Measurements from ENCODE around the gene IFT122.
"Not testable (repeated sequence)": the region's sequence is repeated elsewhere in the genome, so short reads cannot be mapped to it uniquely, and the experiment has no call there.

IFT122 gene

DNA sequence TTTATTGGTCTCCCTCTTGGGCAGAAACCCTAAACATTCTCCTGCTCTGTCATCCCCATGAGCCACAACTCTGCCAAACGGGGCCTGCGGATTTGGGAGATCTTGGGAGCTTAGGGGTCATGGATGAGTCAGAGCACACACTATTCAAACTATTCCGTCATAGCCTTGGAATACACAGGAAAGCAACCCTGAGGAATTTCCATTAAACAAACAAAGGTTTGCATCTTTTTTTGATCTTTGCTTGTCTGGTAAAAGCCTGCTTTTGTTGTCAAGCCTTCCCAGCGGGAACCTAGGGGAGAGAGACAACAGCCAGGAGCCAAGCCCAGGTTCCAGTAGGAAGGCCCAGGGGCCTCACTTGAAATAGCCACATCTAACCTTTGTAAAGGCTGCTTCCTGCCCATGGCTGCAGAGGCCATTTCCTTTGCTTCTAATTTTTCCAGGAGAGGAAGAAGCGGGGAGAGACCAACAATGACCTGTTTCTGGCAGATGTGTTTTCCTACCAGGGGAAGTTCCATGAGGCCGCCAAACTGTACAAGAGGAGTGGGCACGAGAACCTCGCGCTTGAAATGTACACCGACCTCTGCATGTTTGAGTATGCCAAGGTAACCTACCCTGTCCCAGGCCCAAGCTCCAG, 55.1 kb downstream of the IFT122 start:
- H3K27ac Mint-ChIP-seq; H3K4me3 Mint-ChIP-seq; H3K9me3 Mint-ChIP-seq; DNase-seq; H3K4me1 Mint-ChIP-seq; H3K27me3 Mint-ChIP-seq; ATAC-seq (replicated peaks): not testable (repeated sequence)
- H3K36me3 Mint-ChIP-seq = peaks cover 11 to 13% of the 10 kb centered on the region in 2 donors

DNA sequence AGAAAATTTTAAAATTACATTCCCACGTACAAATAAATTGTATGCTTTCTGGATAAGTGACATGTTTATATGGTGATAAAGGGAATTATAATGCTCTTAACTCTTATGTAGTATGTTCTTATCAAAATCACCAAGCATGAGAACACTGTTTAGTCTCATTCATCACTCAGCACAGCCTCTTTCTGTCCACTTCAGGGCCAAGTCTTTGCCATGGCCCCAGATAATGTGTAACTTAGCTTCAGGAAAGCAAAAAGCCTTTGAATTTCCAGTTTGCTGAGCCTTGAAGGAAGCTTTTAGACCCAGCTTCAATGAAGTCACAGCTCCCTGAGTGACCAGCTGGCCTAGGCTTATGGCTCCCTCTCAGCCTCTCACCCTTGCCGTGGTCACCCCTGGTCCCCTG, 57.9 kb downstream of the IFT122 start:
- not testable (repeated sequence) for H3K9me3 Mint-ChIP-seq; H3K27ac Mint-ChIP-seq; H3K27me3 Mint-ChIP-seq; ATAC-seq (replicated peaks); DNase-seq; H3K4me1 Mint-ChIP-seq; H3K4me3 Mint-ChIP-seq
- peaks cover 11 to 12% of the 10 kb centered on the region in 2 donors for H3K36me3 Mint-ChIP-seq

DNA sequence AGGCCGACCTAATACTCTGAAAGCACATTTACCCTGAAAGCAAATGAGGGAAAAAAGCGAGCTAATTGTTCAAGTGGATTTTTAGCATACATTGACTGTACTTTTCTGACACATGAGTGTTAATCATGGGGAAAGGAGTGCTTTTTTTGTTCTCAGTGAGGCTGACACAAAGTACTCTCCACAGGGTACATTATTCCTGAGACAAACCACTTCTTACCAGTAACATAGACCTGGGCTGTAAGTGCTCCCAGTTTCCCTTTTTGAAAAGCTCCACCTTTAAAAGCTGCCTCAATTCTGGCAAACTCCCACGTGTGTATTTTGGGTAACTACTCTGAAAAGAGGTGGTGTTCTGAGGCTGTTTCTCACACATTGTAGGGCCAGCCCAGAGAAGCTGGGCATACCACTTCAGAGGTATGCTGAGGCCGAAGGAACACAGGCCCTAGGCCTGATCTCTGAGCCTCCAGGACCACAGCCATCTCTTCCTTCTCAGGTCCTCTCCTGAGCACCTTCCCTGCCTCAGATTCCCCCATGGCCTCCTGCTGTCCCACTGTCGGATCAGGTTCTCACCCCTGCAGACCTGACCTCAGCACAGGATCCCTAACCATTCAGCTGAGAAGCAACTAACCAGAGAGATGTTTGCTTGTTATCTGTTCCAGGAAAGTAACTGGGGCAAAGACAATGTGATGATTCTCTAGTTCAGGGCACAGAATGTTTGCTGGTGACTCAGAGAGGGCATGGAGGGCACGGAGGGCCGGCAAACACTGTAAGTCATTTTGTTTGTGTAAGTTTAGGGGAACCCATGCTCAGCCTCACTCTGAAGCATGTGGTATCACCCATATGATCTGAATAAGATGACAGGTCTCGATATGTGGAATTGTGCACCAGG, 58.8 kb downstream of the IFT122 start:
- H3K36me3 Mint-ChIP-seq = peaks cover 8 to 12% of the 10 kb centered on the region in 2 donors
- not testable (repeated sequence) for H3K4me1 Mint-ChIP-seq; H3K27me3 Mint-ChIP-seq; H3K9me3 Mint-ChIP-seq; ATAC-seq (replicated peaks); DNase-seq; H3K27ac Mint-ChIP-seq; H3K4me3 Mint-ChIP-seq

DNA sequence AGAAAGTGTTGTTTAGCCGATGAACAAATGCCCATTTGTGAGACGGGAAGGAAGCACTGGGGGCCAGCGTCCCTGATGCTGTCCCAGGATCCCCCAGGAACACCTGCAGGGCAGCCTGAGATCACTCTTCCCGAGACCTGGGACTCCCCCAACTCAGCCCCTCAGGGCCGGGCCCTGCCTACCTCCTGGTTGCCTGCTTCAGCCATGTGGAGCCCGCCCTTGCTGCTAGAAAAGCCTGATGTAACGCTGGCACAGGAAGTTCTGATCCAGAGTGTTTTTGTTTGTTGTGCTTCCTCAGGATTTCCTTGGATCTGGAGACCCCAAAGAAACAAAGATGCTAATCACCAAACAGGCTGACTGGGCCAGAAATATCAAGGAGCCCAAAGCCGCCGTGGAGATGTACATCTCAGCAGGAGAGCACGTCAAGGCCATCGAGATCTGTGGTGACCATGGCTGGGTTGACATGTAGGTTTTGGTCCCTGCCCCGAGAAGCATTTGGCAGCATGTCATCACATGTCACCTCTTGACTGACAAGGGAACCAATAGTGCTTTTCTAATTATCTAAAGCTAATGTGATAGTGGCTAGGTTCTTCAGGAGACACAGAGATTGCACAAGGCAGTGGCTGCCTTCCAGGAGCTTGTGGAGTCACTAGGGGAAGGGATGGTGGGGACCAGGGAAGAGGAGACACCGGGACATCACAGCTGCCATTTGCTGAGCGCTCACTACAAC, 59.7 kb downstream of the IFT122 start:
- H3K4me1 Mint-ChIP-seq; H3K27ac Mint-ChIP-seq; H3K9me3 Mint-ChIP-seq; H3K27me3 Mint-ChIP-seq; ATAC-seq (replicated peaks); H3K4me3 Mint-ChIP-seq; DNase-seq: not testable (repeated sequence)
- peaks cover 6 to 13% of the 10 kb centered on the region in 2 donors for H3K36me3 Mint-ChIP-seq

DNA sequence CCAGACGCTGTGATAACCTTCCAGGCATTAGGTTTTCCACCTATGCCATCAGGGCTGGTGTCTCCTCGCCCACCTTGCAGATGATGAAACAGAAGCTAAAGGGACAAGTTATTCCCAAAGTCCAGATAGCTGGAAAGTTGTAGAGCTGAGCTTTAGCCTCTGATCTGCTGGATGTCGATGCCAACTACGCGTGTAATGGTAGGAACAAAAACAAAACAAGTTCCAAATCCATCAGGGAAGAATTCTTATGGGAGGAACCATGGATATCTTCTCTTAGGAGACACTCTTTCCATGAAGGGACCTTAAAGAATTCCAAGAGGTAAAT, 60.3 kb downstream of the IFT122 start:
- Mint-ChIP-seq H3K4me1 (no peaks in the 10 kb centered on the region), H3K36me3 (peaks cover 6 to 13% of the 10 kb centered on the region in 2 donors), H3K4me3 (no peak overlapping the region), H3K27ac (no peak overlapping the region), H3K9me3 (no peaks in the 10 kb centered on the region), H3K27me3 (no peaks in the 10 kb centered on the region)
- ATAC-seq (replicated peaks) (no peak), DNase-seq (no peak)

DNA sequence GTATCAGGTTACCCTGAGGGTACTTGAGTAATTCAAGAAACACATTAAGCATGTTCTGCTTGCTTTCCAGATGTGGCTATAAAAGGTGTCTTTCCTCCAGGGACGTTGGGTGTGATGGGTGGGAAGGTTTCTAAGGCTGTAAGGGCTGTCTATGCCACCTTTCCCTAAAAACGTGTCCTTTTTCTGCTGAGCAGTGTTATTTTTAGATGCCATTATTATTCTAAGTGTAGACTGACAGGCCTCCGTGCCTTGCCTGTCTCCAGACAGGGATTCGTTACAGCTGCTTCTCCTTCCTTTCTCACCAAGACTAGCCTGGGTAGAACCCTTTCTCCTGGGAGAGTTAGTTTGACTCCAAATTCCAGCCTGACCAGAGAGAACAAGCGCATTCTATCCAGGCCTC, 61.6 kb downstream of the IFT122 start:
- H3K27me3 Mint-ChIP-seq = no peaks in the 10 kb centered on the region
- DNase-seq (no peak), ATAC-seq (replicated peaks) (no peak)
- H3K4me1 Mint-ChIP-seq = no peaks in the 10 kb centered on the region
- H3K27ac Mint-ChIP-seq = no peak overlapping the region
- no peaks in the 10 kb centered on the region for H3K9me3 Mint-ChIP-seq
- peaks cover 6 to 13% of the 10 kb centered on the region in 2 donors for H3K36me3 Mint-ChIP-seq
- H3K4me3 Mint-ChIP-seq = no peak overlapping the region

DNA sequence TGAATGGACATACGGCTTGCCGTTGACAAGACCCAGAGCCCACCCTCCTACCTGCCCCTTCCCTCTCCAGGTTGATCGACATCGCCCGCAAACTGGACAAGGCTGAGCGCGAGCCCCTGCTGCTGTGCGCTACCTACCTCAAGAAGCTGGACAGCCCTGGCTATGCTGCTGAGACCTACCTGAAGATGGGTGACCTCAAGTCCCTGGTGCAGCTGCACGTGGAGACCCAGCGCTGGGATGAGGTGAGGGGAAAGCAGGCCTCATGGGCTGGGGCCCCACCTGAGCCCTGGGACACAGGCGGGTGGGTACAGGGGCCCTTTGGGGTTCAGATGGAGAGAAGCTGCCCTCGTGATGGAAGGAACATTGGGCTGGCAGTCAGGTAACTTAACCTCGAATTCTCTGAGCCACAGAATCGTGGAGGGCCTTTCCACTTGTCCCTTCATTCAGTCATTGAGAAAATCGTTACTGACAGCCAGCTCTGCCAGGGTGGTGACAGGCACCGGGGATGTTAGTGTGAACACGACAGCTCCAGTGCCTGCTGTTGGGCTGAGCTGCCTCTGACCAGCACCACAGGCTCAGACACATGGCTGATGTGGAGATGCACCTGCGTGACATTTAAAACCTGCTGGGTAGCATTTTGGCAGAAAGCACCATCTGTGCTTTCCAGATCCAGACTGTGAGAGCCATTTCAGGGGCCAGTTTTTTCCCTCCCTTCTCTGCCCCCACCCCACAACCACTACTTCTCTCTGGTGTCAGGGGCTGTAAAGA, 62.8 kb downstream of the IFT122 start:
- DNase-seq (no peak), ATAC-seq (replicated peaks) (no peak)
- Mint-ChIP-seq H3K9me3 (no peaks in the 10 kb centered on the region), H3K27ac (no peak overlapping the region), H3K4me1 (no peaks in the 10 kb centered on the region), H3K36me3 (peaks cover 11 to 13% of the 10 kb centered on the region in 2 donors), H3K4me3 (no peak overlapping the region), H3K27me3 (no peaks in the 10 kb centered on the region)

DNA sequence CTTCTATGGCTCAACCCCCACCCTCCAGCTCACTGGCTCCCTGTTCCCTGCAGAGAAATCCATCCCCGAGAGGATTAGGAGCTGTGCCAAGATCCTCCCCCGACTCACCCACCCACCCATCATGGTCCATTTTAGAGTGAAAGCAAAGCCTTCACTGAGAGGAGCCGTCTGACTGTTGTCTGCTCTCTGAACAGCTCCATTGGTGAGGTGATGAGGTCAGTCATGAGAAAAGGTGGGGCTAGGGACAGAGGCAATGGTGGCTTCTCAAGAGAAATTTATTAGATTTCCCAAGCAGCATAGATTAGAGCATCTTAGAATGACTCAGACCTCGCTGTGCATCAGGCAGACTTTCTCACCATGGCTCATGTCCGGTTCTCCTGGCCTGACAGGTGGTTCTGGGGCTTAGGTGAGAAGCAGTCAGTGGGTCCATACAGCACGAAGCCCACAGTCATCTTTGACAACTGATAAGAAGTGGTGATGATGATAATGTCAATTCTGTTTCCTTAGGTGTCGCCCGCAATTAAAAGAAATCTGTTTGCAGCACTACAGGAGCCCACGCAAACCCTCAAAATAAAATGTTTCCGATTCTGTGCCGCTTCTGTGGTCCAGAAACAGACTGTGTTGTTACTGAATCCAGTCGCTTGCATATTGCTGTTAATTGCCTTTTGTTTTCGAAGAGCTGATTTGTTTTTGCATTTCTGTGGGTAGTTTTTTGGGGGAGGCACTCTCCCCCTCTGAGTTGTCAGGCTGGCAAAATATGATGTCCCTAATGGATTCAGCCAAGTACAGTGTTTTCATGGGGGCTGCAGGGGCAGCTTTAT, 63.7 kb downstream of the IFT122 start:
- no peak for DNase-seq
- H3K27me3 Mint-ChIP-seq = no peaks in the 10 kb centered on the region
- peaks cover 11 to 13% of the 10 kb centered on the region in 2 donors for H3K36me3 Mint-ChIP-seq
- H3K9me3 Mint-ChIP-seq = no peaks in the 10 kb centered on the region
- H3K4me1 Mint-ChIP-seq = no peaks in the 10 kb centered on the region
- no peak overlapping the region for H3K4me3 Mint-ChIP-seq
- no peak for ATAC-seq (replicated peaks)
- no peak overlapping the region for H3K27ac Mint-ChIP-seq

DNA sequence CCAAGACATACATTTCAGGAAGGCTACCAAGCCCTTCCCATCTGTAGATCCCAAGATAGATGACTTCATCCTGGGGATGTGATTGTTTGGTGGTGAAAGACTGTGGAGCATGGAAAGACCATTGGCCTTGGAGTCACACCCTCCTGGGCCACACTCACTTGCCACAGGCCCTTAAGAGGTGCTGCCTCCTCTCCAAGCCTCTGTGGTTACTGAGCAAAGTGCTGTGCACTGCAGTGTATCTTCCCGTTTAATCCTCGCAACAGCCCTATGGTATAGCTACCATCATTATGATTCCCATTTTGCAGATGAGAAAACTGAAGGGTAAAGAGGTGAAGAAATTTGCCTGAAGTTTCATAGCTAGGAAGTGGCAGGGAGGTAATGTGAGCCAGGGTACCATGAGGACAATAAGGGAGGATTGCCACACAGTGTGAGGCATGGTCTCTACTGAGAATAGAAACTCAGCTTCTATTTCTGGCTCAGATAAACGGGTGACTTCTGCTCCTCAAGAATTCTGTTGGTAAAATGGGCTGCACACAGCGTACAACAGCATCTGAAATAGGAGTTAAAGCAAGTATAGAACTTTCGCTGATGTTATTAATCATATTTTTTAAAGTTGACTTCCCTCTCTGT, 64.6 kb downstream of the IFT122 start:
- ATAC-seq (replicated peaks) = no peak
- no peaks in the 10 kb centered on the region for H3K9me3 Mint-ChIP-seq
- H3K27me3 Mint-ChIP-seq = no peaks in the 10 kb centered on the region
- peaks cover 11 to 13% of the 10 kb centered on the region in 2 donors for H3K36me3 Mint-ChIP-seq
- H3K27ac Mint-ChIP-seq = no peak overlapping the region
- H3K4me1 Mint-ChIP-seq = no peaks in the 10 kb centered on the region
- no peak for DNase-seq
- H3K4me3 Mint-ChIP-seq = no peak overlapping the region

DNA sequence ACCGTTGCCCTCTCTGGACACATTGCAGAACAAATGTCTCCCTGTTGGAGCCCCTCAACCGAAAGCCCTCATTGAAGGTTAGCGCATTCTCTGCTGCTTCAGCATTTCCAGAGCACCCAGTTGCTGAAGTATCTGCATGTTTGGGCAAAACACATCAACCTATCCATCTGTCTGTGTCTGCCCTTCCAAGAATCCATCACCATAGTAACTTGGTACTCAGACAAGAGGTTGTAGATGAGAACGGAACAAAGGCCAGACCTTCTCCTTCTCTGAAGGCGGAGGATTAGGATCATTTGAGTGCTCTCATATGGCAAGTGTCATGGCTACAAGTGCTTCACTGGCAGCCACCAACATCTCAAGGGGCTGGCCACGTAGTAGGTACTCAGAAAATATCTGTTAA, 65.3 kb downstream of the IFT122 start:
- DNase-seq (no peak), ATAC-seq (replicated peaks) (no peak)
- no peaks in the 10 kb centered on the region for H3K9me3 Mint-ChIP-seq
- no peak overlapping the region for H3K27ac Mint-ChIP-seq
- H3K4me3 Mint-ChIP-seq = no peak overlapping the region
- H3K36me3 Mint-ChIP-seq = peaks cover 10 to 12% of the 10 kb centered on the region in 2 donors
- no peaks in the 10 kb centered on the region for H3K4me1 Mint-ChIP-seq
- H3K27me3 Mint-ChIP-seq = no peaks in the 10 kb centered on the region

DNA sequence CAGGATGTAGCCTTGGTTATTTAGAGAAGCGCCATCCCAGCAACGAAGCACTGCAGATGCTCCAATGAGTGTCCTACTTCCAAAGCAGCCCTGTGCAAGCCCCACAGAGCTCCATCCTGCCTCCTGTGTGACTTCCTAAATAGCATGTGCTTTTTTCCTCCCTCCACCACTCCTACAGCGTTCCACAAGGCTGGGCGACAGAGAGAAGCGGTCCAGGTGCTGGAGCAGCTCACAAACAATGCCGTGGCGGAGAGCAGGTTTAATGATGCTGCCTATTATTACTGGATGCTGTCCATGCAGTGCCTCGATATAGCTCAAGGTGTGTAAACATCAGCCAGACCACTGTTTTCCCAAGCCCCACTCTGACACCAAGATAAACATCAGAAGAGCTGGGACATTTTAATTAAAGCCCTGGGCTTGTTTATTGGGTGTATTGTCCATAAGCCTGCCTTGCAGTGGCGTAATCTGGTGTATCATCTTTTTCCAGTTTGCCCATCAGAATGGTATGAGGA, 66.3 kb downstream of the IFT122 start:
- Mint-ChIP-seq H3K36me3 (peaks cover 6 to 8% of the 10 kb centered on the region in 2 donors), H3K4me3 (no peak overlapping the region), H3K27me3 (no peaks in the 10 kb centered on the region), H3K27ac (no peak overlapping the region), H3K4me1 (no peaks in the 10 kb centered on the region), H3K9me3 (no peaks in the 10 kb centered on the region)
- DNase-seq (no peak), ATAC-seq (replicated peaks) (no peak)

DNA sequence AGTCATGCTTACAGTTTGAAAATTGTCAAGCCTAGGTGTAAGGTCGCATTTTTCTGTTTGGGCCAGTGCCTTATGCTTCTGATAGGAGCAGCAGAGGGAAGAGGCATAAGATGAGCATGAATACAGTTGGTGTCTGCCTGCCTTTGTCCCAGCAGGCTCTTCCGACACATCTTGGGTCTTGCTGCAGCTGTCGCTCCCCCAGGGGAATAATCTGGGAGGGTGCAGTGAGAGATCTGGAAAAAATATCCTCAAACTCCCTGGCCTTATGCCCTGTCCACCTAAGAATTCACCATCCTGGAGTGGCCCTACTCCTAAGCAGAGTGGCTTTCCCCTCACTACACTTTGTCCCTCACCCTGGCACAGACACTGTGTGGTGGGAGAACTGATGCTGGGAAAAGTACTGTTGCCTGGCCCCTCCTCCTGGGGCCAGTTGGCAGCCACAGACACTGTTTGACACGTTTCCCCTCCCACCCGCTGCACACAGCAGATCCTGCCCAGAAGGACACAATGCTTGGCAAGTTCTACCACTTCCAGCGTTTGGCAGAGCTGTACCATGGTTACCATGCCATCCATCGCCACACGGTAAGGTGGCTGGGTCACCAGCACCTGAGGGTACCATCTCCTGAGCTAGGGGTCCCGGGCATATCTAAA, 67.3 kb downstream of the IFT122 start:
- no peak for ATAC-seq (replicated peaks)

DNA sequence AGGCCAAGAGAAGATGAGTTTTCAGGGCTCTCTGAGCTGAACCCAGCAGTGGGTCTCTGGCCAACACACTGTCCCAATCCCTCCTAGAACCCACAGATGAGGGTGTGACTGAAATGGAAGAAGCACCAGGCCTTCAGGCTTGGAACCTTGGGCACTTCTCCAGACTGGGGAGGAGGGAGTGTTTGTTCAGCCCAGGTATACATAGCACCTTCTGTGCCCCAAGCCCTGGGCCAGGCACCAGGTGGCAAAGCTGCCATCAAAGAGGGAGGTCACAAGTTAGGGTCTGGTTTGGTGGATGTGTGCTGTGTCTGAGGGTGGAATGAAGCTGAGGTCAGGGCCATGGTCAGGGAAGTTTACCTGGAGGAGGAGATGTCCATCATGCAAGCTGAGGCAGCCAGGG, 72.6 kb downstream of the IFT122 start:
- Mint-ChIP-seq H3K27ac (no peak overlapping the region), H3K27me3 (no peaks in the 10 kb centered on the region)

More for the DNA sequence above, 67.3 kb downstream of the IFT122 start:
- no peaks in the 10 kb centered on the region for H3K27me3 Mint-ChIP-seq
- no peak overlapping the region for H3K4me3 Mint-ChIP-seq
- H3K9me3 Mint-ChIP-seq = no peaks in the 10 kb centered on the region
- no peaks in the 10 kb centered on the region for H3K4me1 Mint-ChIP-seq
- peaks cover 8 to 10% of the 10 kb centered on the region in 2 donors for H3K36me3 Mint-ChIP-seq
- DNase-seq = no peak
- H3K27ac Mint-ChIP-seq = no peak overlapping the region

More for the DNA sequence above, 72.6 kb downstream of the IFT122 start:
- Mint-ChIP-seq H3K9me3 (no peaks in the 10 kb centered on the region), H3K36me3 (peaks cover 14 to 29% of the 10 kb centered on the region in 2 donors), H3K4me3 (no peak overlapping the region), H3K4me1 (no peaks in the 10 kb centered on the region)
- DNase-seq = no peak
- ATAC-seq (replicated peaks) = no peak
